Type B pancreatic cell (in vitro differentiated cells): ENCODE data around the gene GNB2. TPM values are rescaled to one million over a fixed set of nuclear protein-coding genes. Genes with fewer than 3 reads are reported as not detected.

Experiments used
- DNase-seq: peaks from one replicate; pipeline ENCODE4 v3.0.0; 2021; ENCODE audit warnings: mixed read lengths; ENCODE audit not compliant: unreplicated experiment; ENCODE audit errors: extremely low spot score
- H3K27ac Mint-ChIP-seq: 2 replicates; pipeline ENCODE4 v1.8.0; 2021; ENCODE audit warnings: mild to moderate bottlenecking, mixed read lengths
- H3K27me3 Mint-ChIP-seq: 2 replicates; pipeline ENCODE4 v1.8.0; 2021; ENCODE audit warnings: mixed read lengths
- H3K36me3 Mint-ChIP-seq: 2 replicates; pipeline ENCODE4 v1.8.0; 2021; ENCODE audit warnings: mixed read lengths
- H3K4me1 Mint-ChIP-seq: one replicate; pipeline ENCODE4 v1.8.0; 2021; ENCODE audit warnings: mixed read lengths; ENCODE audit not compliant: unreplicated experiment
- H3K4me3 Mint-ChIP-seq: 2 replicates; pipeline ENCODE4 v1.8.0; 2021; ENCODE audit warnings: mild to moderate bottlenecking, mixed read lengths
- H3K9me3 Mint-ChIP-seq: 2 replicates; pipeline ENCODE4 v1.8.0; 2021; ENCODE audit warnings: mixed read lengths
- CTCF ChIP-seq: fragments of 200-600 bp; sonication (generic); conservative IDR thresholded peaks from 2 replicates; pipeline ENCODE4 v1.5.0; 2021; ENCODE audit warnings: antibody characterized with exemption, mild to moderate bottlenecking
- long read RNA-seq: library from polyadenylated mRNA; unstranded; transcript quantifications from one replicate; pipeline ENCODE4 v2.0.0, GENCODE V29; 2020
- total RNA-seq: library from RNA; stranded (reverse); gene quantifications from 2 replicates; pipeline ENCODE4 v1.2.1, GENCODE V29; 2021; ENCODE audit warnings: low replicate concordance

GNB2 gene
- 179 and 203 TPM in 2 replicates for total RNA-seq
- long read RNA-seq, partial matches to known transcripts, result 10 of 10 reads
- long read RNA-seq, other reads (novel, unspliced or antisense), result 0 of 10 reads

GRCh38 chr7:100673302-100673941 is at the start of gene GNB2:
GNB2 (plus strand) TSS chr7:100673740; CDS start chr7:100676266, 2,526 bp downstream.
- H3K27me3 Mint-ChIP-seq, result peaks cover 9% of the 10 kb centered on the region
- peak; percentile 100 for DNase-seq
- H3K4me1 Mint-ChIP-seq, result peaks cover 6% of the 10 kb centered on the region
- TF ChIP-seq CTCF, result no peak
- H3K27ac Mint-ChIP-seq, result peak within 1 kb of the TSS; percentile 94
- H3K36me3 Mint-ChIP-seq, result no peaks in the 10 kb centered on the region
- no peaks in the 10 kb centered on the region for H3K9me3 Mint-ChIP-seq
- H3K4me3 Mint-ChIP-seq, result peak within 1 kb of the TSS; percentile 95

- peak overlapping the region; percentile 4 for H3K4me3 Mint-ChIP-seq
- peaks cover 9% of the 10 kb centered on the region for H3K36me3 Mint-ChIP-seq
- TF ChIP-seq CTCF, result no peak
- no peaks in the 10 kb centered on the region for H3K27me3 Mint-ChIP-seq
- H3K4me1 Mint-ChIP-seq, result peaks cover 9% of the 10 kb centered on the region
- H3K9me3 Mint-ChIP-seq, result no peaks in the 10 kb centered on the region
- H3K27ac Mint-ChIP-seq, result no peak overlapping the region
- DNase-seq, result no peak
Observed at GRCh38 chr7:100623951-100624824, 49.4 kb upstream of the GNB2 start.

- no peak overlapping the region for H3K27ac Mint-ChIP-seq
- H3K27me3 Mint-ChIP-seq, result no peaks in the 10 kb centered on the region
- peak overlapping the region; percentile 78 for H3K4me3 Mint-ChIP-seq
- TF ChIP-seq CTCF, result no peak
- H3K4me1 Mint-ChIP-seq, result peaks cover 9% of the 10 kb centered on the region
- DNase-seq, result no peak
- peaks cover 6% of the 10 kb centered on the region for H3K36me3 Mint-ChIP-seq
- no peaks in the 10 kb centered on the region for H3K9me3 Mint-ChIP-seq
Observed at GRCh38 chr7:100626055-100626454, 47.5 kb upstream of the GNB2 start.

- peaks cover 9% of the 10 kb centered on the region for H3K4me1 Mint-ChIP-seq
- no peak for TF ChIP-seq CTCF
- DNase-seq, result no peak
- H3K27ac Mint-ChIP-seq, result no peak overlapping the region
- H3K36me3 Mint-ChIP-seq, result peaks cover 3% of the 10 kb centered on the region
- H3K27me3 Mint-ChIP-seq, result no peaks in the 10 kb centered on the region
- no peaks in the 10 kb centered on the region for H3K9me3 Mint-ChIP-seq
- H3K4me3 Mint-ChIP-seq, result peak overlapping the region; percentile 78
Observed at GRCh38 chr7:100626530-100627237, 46.9 kb upstream of the GNB2 start.

- DNase-seq, result no peak
- peaks cover 4% of the 10 kb centered on the region for H3K27me3 Mint-ChIP-seq
- H3K27ac Mint-ChIP-seq, result no peak overlapping the region
- no peaks in the 10 kb centered on the region for H3K36me3 Mint-ChIP-seq
- no peak overlapping the region for H3K4me3 Mint-ChIP-seq
- TF ChIP-seq CTCF, result no peak
- peaks cover 9% of the 10 kb centered on the region for H3K4me1 Mint-ChIP-seq
- no peaks in the 10 kb centered on the region for H3K9me3 Mint-ChIP-seq
Observed at GRCh38 chr7:100627238-100627549, 46.3 kb upstream of the GNB2 start.
